Spleen (tissue), 11 donors: ENCODE results near the gene GADD45B. TPM values are rescaled to one million over a fixed set of nuclear protein-coding genes. Genes with fewer than 3 reads are reported as not detected.
"Not testable (repeated sequence)": the region's sequence is repeated elsewhere in the genome, so short reads cannot be mapped to it uniquely, and the experiment has no call there.

Source experiments
- DNase-seq: peaks from one replicate; pipeline ENCODE4 v3.0.0-alpha.2; 2020
- H3K27ac ChIP-seq, 8 donors: fragments of 200-600 bp; sonication (generic) in 7 of 8; 1 replicate in 4 of 8; 2 replicates in 4 of 8; pipeline versions ENCODE4 v1.5.0 to v1.8.0; 2016 to 2021; ENCODE audit warnings: inconsistent platforms in 4 of 8, mild to moderate bottlenecking in 4 of 8, moderate library complexity in 1 of 8
- H3K27me3 ChIP-seq, 7 donors: fragments of 200-600 bp; sonication (generic) in 6 of 7; replicated peaks in 1 of 7; 1 replicate in 4 of 7; 2 replicates in 3 of 7; pipeline versions ENCODE4 v1.5.0 to v1.8.0; 2016 to 2021; ENCODE audit warnings: inconsistent platforms in 3 of 7, mild to moderate bottlenecking in 1 of 7
- H3K36me3 ChIP-seq, 6 donors: fragments of 200-600 bp; sonication (generic) in 5 of 6; 1 replicate in 4 of 6; 2 replicates in 2 of 6; pipeline versions ENCODE4 v1.5.0 to v1.8.0; 2016 to 2021; ENCODE audit warnings: inconsistent platforms in 2 of 6
- H3K4me1 ChIP-seq, 6 donors: fragments of 200-600 bp; sonication (generic) in 5 of 6; 1 replicate in 3 of 6; 2 replicates in 3 of 6; pipeline versions ENCODE4 v1.5.0 to v1.8.0; 2016 to 2021; ENCODE audit warnings: inconsistent platforms in 3 of 6
- H3K4me3 ChIP-seq, 8 donors: fragments of 200-600 bp; sonication (generic) in 7 of 8; 1 replicate in 4 of 8; 2 replicates in 4 of 8; pipeline versions ENCODE4 v1.5.0 to v1.8.0; 2016 to 2021; ENCODE audit warnings: inconsistent platforms in 4 of 8, mild to moderate bottlenecking in 4 of 8, moderate library complexity in 2 of 8
- H3K9me3 ChIP-seq, 8 donors: fragments of 200-600 bp; sonication (generic) in 7 of 8; 1 replicate in 4 of 8; 2 replicates in 4 of 8; pipeline versions ENCODE4 v1.5.0 to v1.8.0; 2016 to 2021; ENCODE audit warnings: inconsistent platforms in 4 of 8
- CTCF ChIP-seq, 11 experiments: fragments of 200-600 bp in 7 of 11; fragments of 450-650 bp in 4 of 11; sonication (generic) in 4 of 11; IDR thresholded peaks in 8 of 11; conservative IDR thresholded peaks in 3 of 11; 1 replicate in 7 of 11; 2 replicates in 4 of 11; pipeline versions ENCODE4 v1.4.0 to v1.8.0; 2016 to 2021; ENCODE audit warnings: antibody characterized with exemption in 11 of 11, inconsistent platforms in 4 of 11, mild to moderate bottlenecking in 1 of 11
- POLR2A ChIP-seq, 3 donors: fragments of 450-650 bp; IDR thresholded peaks; one replicate each; pipeline ENCODE4 v1.5.1; 2017; ENCODE audit warnings: antibody characterized with exemption in 3 of 3, mild to moderate bottlenecking in 1 of 3
- POLR2AphosphoS5 ChIP-seq, 3 donors: sonication (generic); formaldehyde crosslinking; IDR thresholded peaks; one replicate each; pipeline ENCODE4 v1.5.1; 2017; ENCODE audit warnings: antibody characterized with exemption in 3 of 3
- WGBS, 5 donors: extraction: QIAGEN DNeasy Blood & Tissue Kit in 3 of 5; methylation state at CpG; one replicate each; pipeline versions ENCODE4 v1.1.5 to v1.1.7; 2013 to 2018; 5-methylcytosine and 5-hydroxymethylcytosine counted together
- intact Hi-C: fragments of 100-400 bp; cut with DNase I; formaldehyde crosslinking; loops from one replicate; pipeline ENCODE4 v1.15.0; 2023; ENCODE audit warnings: low total_unique reads
- polyA plus RNA-seq, 3 donors: library from polyadenylated mRNA; stranded (reverse); fragments of 200-250 nt; gene quantifications; one replicate each; pipeline ENCODE4 v1.2.1, GENCODE V29; 2013
- total RNA-seq, 7 donors: library from RNA; depleted of rRNA in 3 of 7; stranded (reverse); fragments of >200 nt in 3 of 7; fragmentation: NEBNext Ultra II Directional in 4 of 7; extraction: Animal tissue kit (Norgen Biotek cat#: 25700) in 4 of 7; gene quantifications; one replicate each; pipeline versions ENCODE4 v1.1.0 to v1.2.1, GENCODE V29; 2016 to 2021
- donor health status: healthy with polysubstance abuse.
- donor health status: DM: no; HTN: no; CAD: no; lungs with moderate emphysema.
- donor health status: DM: no; HTN: no; CAD: no.
- donor health status: Bipolar disorder and iron deficiency.
- donor health status: healthy.
- donor health status: DM: no; HTN: no; CAD: no.
- donor health status: DM: yes; HTN: yes; CAD: no.

GADD45B gene
- total and polyA plus RNA-seq, 10 donors = 40.6 to 114 (median 75.8) TPM

- Histone ChIP-seq H3K4me1 (peaks cover 48 to 95% (median 75%) of the 10 kb centered on the region in 6 donors), H3K36me3 (no peaks in the 10 kb centered on the region), H3K4me3 (peak overlapping the region in 1 of 8 donors; percentile 27), H3K9me3 (no peaks in the 10 kb centered on the region), H3K27me3 (peaks cover 0 to 75% (median 23%) of the 10 kb centered on the region in 7 donors), H3K27ac (peak overlapping the region in 5 of 8 donors; percentile 19 to 47 (median 39))
- TF ChIP-seq CTCF (IDR thresholded peaks at IDR 0.05 in 8 of 11, conservative IDR thresholded peaks at IDR 0.05 in 3 of 11) = no peak
- TF ChIP-seq POLR2A (IDR thresholded peaks at IDR 0.05) = peak in 1 of 3 donors; percentile 9
- TF ChIP-seq POLR2AphosphoS5 (IDR thresholded peaks at IDR 0.05) = peak; percentile 83 to 92 (median 92)
- 32 to 39% (median 35%) methylated on average over 12 to 23 of the region's 23 CpGs for WGBS, 5 donors
- DNase-seq = peak; percentile 88
- intact Hi-C loops = no loop called here
Observed at GRCh38 chr19:2491130-2491801, 15.3 kb downstream of the GADD45B start.

GRCh38 chr19:2492870-2493269 is 16.9 kb downstream of the GADD45B start:
- WGBS, 5 donors = 51 to 59% (median 56%) methylated on average over 8 of the region's 8 CpGs
- TF ChIP-seq CTCF (IDR thresholded peaks at IDR 0.05 in 8 of 11, conservative IDR thresholded peaks at IDR 0.05 in 3 of 11) = no peak
- TF ChIP-seq POLR2AphosphoS5 (IDR thresholded peaks at IDR 0.05) = no peak
- TF ChIP-seq POLR2A (IDR thresholded peaks at IDR 0.05) = no peak
- no peak overlapping the region for H3K4me3 ChIP-seq
- H3K27ac ChIP-seq = no peak overlapping the region
- peaks cover 0 to 73% (median 23%) of the 10 kb centered on the region in 7 donors for H3K27me3 ChIP-seq
- DNase-seq = no peak
- H3K36me3 ChIP-seq = no peaks in the 10 kb centered on the region
- no peaks in the 10 kb centered on the region for H3K9me3 ChIP-seq
- intact Hi-C loops = no loop called here
- H3K4me1 ChIP-seq = peaks cover 46 to 86% (median 74%) of the 10 kb centered on the region in 6 donors

GRCh38 chr19:2493448-2493847 is 17.5 kb downstream of the GADD45B start:
- Histone ChIP-seq H3K27me3 (peaks cover 0 to 67% (median 19%) of the 10 kb centered on the region in 7 donors), H3K4me1 (peaks cover 40 to 86% (median 68%) of the 10 kb centered on the region in 6 donors)
- DNase-seq, H3K36me3 ChIP-seq, H3K27ac ChIP-seq, intact Hi-C loops, H3K4me3 ChIP-seq, H3K9me3 ChIP-seq: not testable (repeated sequence)
- WGBS, 5 donors = 82 to 88% (median 85%) methylated on average over 14 of the region's 14 CpGs

- H3K27me3 ChIP-seq = peaks cover 0 to 61% (median 13%) of the 10 kb centered on the region in 7 donors
Observed at GRCh38 chr19:2494084-2494446, 18.1 kb downstream of the GADD45B start.

More at GRCh38 chr19:2494084-2494446, 18.1 kb downstream of the GADD45B start:
- intact Hi-C loops = no loop called here
- Histone ChIP-seq H3K9me3 (no peaks in the 10 kb centered on the region), H3K4me1 (peaks cover 34 to 84% (median 62%) of the 10 kb centered on the region in 6 donors), H3K4me3 (peak overlapping the region in 6 of 8 donors; percentile 56 to 74 (median 62)), H3K27ac (peak overlapping the region in 2 of 8 donors; percentile 76 to 77), H3K36me3 (no peaks in the 10 kb centered on the region)
- no peak for DNase-seq
- TF ChIP-seq POLR2A (IDR thresholded peaks at IDR 0.05) (no peak), CTCF (IDR thresholded peaks at IDR 0.05 in 8 of 11, conservative IDR thresholded peaks at IDR 0.05 in 3 of 11) (no peak), POLR2AphosphoS5 (IDR thresholded peaks at IDR 0.05) (no peak)
- WGBS, 5 donors = 65 to 73% (median 69%) methylated on average over 16 to 21 of the region's 21 CpGs
